BE2C (cell line): Measurements from ENCODE around the gene TOP2B.
A peak's percentile ranks its signal among the peaks of the same experiment; 100 is the strongest.

Experiments
- DNase-seq: peaks from one replicate; pipeline ENCODE4 v3.0.0-alpha.2; 2020
- H3K27me3 ChIP-seq: fragments of 250-450 bp; sonication (Bioruptor Pico); 2 replicates; pipeline ENCODE4 v1.5.1; 2020; ENCODE audit warnings: mild to moderate bottlenecking
- H3K36me3 ChIP-seq: fragments of 250-450 bp; sonication (Bioruptor Pico); 2 replicates; pipeline ENCODE4 v1.5.1; 2020; ENCODE audit warnings: mild to moderate bottlenecking
- H3K4me1 ChIP-seq: fragments of 250-450 bp; sonication (Bioruptor Pico); 2 replicates; pipeline ENCODE4 v1.5.1; 2020
- H3K4me3 ChIP-seq: 2 replicates; pipeline ENCODE4 v1.5.1; 2011; ENCODE audit warnings: low read depth, low read length
- H3K9me3 ChIP-seq: fragments of 250-450 bp; sonication (Bioruptor Pico); 2 replicates; pipeline ENCODE4 v1.5.1; 2020
- TF ChIP-seq, protein P1 (sequence below): IDR thresholded peaks from 2 replicates; pipeline ENCODE4 v1.5.1; 2012; ENCODE audit warnings: mild to moderate bottlenecking, low read depth, low read length

The TOP2B gene

DNA sequence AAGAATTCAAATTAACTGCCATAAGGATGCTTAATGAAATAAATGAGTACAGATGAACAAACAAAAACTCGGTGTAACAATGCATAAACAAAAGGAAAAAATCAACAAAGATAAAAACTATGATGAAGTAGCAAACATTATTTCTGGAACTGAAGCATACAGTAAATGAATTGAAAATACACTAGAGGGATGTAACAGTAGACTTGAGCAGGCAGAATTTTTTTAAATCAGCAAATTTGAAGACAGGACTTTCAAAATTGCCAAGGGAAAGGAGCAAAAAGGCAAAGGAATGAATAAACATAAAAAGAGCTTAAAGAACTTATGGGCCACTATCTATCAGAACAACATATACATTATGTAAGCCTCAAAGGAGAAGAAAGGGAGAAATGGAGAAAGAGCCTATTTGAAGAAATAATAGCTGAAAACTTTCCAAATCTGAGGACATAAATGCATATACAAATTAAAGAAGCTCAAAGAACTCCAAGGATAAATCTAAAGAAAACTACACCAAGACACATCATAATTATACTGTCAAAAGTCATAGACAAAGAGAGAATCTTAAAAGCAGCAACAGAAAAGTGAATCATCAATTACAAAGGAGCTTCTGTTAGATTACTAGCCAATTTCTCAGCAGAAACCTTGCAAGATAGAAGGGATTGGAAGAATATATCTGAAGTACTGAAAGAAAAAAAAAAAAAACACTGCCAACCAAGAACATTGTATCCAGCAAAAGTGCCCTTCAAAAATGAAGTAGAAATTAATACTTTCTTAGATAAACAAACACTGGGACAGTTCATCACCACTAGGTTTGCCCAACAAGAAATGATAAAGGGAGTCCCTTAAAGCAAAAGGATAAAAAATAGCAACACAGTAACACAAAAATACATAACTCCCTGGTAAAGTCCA, 15.5 kb downstream of the TOP2B start:
- no peak for DNase-seq
- Histone ChIP-seq H3K27me3 (no peaks in the 10 kb centered on the region), H3K4me1 (no peaks in the 10 kb centered on the region), H3K9me3 (no peaks in the 10 kb centered on the region), H3K36me3 (no peaks in the 10 kb centered on the region), H3K4me3 (no peak overlapping the region)
- TF ChIP-seq, protein P1, sequence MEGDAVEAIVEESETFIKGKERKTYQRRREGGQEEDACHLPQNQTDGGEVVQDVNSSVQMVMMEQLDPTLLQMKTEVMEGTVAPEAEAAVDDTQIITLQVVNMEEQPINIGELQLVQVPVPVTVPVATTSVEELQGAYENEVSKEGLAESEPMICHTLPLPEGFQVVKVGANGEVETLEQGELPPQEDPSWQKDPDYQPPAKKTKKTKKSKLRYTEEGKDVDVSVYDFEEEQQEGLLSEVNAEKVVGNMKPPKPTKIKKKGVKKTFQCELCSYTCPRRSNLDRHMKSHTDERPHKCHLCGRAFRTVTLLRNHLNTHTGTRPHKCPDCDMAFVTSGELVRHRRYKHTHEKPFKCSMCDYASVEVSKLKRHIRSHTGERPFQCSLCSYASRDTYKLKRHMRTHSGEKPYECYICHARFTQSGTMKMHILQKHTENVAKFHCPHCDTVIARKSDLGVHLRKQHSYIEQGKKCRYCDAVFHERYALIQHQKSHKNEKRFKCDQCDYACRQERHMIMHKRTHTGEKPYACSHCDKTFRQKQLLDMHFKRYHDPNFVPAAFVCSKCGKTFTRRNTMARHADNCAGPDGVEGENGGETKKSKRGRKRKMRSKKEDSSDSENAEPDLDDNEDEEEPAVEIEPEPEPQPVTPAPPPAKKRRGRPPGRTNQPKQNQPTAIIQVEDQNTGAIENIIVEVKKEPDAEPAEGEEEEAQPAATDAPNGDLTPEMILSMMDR: no peak

DNA sequence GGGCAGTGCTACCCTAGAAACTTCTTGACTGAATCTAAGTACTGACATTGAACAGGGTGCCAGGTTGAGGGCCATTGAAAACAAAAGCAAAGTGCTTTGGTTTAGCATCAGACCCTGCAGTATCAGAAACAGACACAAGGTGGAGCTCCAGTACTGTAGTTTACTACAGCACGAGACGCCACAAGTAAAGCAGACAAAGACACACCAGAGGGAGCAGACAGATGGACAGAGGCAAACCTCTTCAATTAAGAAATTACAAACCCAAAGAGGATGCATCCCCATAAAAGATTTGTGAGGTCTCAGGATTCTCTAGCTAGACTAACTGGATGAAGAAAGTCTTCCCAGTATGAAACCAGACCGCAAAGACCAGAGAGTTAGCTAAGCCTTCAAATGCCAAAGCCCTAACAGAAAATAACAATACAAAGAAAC, 16.6 kb downstream of the TOP2B start:
- Histone ChIP-seq H3K4me3 (no peak overlapping the region), H3K27me3 (no peaks in the 10 kb centered on the region), H3K36me3 (no peaks in the 10 kb centered on the region), H3K4me1 (no peaks in the 10 kb centered on the region), H3K9me3 (no peaks in the 10 kb centered on the region)
- peak; percentile 70 for DNase-seq
- TF ChIP-seq, protein P1: peak; percentile 83

DNA sequence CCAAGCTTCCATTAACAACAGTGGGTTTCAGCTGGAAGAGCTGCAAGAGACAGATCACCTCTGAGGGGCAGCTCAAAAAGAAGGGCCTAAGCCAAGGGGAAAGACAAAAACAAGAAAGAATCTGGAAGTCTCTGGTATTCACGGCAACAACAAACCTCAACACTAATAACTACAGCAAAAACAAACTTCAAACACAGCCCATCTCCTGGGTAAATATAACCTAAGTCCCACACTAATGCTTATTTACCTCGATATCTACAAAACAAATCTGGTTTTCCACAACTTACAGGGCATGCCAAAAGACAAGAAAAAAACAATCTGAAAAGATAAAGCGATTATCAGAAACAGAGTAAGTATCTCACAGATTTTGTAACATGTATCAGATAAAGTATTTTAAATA, 29.7 kb downstream of the TOP2B start:
- no peak for DNase-seq
- H3K4me3 ChIP-seq: no peak overlapping the region
- TF ChIP-seq, protein P1: no peak
- no peaks in the 10 kb centered on the region for H3K4me1 ChIP-seq
- H3K36me3 ChIP-seq: no peaks in the 10 kb centered on the region
- no peaks in the 10 kb centered on the region for H3K27me3 ChIP-seq
- H3K9me3 ChIP-seq: no peaks in the 10 kb centered on the region

DNA sequence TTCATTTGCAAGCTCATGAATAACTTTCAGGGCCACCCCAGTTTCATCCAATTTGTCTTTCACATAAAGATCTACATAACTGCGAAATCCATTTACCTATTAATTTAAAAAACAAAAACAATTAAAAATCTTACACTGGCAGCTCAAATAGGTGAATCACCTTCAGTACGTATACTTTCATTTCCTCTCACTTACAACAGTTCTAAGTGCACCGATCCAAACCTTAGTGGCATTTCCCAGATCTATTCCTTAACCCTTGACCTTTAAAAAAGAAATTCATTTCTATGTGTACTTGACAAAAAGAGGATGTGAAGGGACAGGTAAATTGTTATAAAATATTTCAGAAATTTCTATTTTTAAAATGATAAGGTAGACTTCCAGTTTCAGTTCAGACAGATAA, 30.8 kb downstream of the TOP2B start:
- Histone ChIP-seq H3K4me3 (no peak overlapping the region), H3K36me3 (no peaks in the 10 kb centered on the region), H3K4me1 (no peaks in the 10 kb centered on the region)

DNA sequence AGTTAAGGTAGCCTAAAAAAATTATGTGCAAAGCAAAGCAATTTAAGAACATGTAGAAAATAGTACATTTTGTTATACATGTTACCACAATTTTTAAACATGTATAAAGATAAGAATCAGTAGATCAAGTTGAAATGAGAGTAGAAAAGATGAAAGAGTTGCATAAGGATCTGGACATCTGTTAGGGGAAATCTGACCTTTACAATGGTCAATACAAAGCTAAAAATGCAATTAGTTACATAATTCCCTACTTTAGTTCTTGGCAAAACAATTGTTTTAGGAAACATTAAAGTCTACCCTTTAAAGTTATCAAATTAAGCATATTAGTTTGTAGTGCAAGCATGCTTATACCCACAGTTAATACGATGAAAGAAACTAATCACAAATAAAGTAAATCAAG, 32.7 kb downstream of the TOP2B start:
- Histone ChIP-seq H3K4me3 (no peak overlapping the region), H3K27me3 (no peaks in the 10 kb centered on the region), H3K9me3 (no peaks in the 10 kb centered on the region), H3K4me1 (no peaks in the 10 kb centered on the region), H3K36me3 (no peaks in the 10 kb centered on the region)
- TF ChIP-seq, protein P1: no peak
- no peak for DNase-seq

More for the DNA sequence above, 30.8 kb downstream of the TOP2B start:
- DNase-seq: no peak
- Histone ChIP-seq H3K27me3 (no peaks in the 10 kb centered on the region), H3K9me3 (no peaks in the 10 kb centered on the region)
- TF ChIP-seq, protein P1: no peak

DNA sequence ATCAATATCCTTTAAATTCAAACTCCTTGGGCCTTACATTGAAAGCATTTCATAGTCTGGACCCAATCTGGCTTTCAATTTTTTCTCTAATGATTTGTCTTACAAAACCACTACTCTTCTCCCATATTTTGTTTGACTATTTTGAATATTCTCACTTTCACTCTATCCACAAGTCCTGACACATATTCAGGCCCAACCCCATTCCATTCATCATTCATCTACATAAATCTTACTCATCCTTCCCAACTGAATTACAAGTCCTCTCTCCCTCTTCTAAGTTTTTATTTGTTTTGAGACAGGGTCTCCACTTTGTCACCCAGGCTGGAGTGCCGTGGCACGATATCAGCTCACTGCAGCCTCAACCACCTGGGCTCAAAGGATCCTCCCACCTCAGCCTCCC, 43.6 kb downstream of the TOP2B start:
- H3K36me3 ChIP-seq: no peaks in the 10 kb centered on the region
- TF ChIP-seq, protein P1: no peak
- H3K27me3 ChIP-seq: no peaks in the 10 kb centered on the region
- H3K4me1 ChIP-seq: no peaks in the 10 kb centered on the region
- DNase-seq: no peak
- no peaks in the 10 kb centered on the region for H3K9me3 ChIP-seq
- no peak overlapping the region for H3K4me3 ChIP-seq
